OCI-LY1 (cell line): ENCODE data around the gene EXTL2.

Source experiments
- CTCF ChIP-seq: fragments of 200-600 bp; sonication (generic), shearing (Covaris generic); IDR thresholded peaks from 2 replicates; pipeline ENCODE4 v1.5.1; 2017; ENCODE audit warnings: mild to moderate bottlenecking, antibody characterized with exemption, low read length, moderate library complexity, mixed read lengths
- EZH2 ChIP-seq: fragments of 200-600 bp; sonication (generic), shearing (Covaris generic); IDR thresholded peaks from 2 replicates; pipeline ENCODE4 v1.8.0; 2017; ENCODE audit warnings: borderline replicate concordance, mixed run types, mild to moderate bottlenecking, antibody characterized with exemption, low read length, moderate library complexity, mixed read lengths

- no peak for TF ChIP-seq CTCF
- no peak for TF ChIP-seq EZH2
Measured at GRCh38 chr1:100909018-100909417, 14.4 kb upstream of the EXTL2 start.
